HG02623 (cell line): ENCODE measurements around the gene SLC35E2B.
"Not testable (repeated sequence)": the region's sequence is repeated elsewhere in the genome, so short reads cannot be mapped to it uniquely, and the experiment has no call there.

Source experiments
- ATAC-seq: cut with Tn5 transposase; IDR thresholded peaks from one replicate; pipeline ENCODE4 v1.9.1; 2021; ENCODE audit warnings: moderate library complexity; ENCODE audit not compliant: unreplicated experiment

Gene SLC35E2B

GRCh38 chr1:1704284-1704957, 11.8 kb upstream of the SLC35E2B start:
- not testable (repeated sequence) for ATAC-seq

- no peak for ATAC-seq
Measured at GRCh38 chr1:1703796-1704195, 11.2 kb upstream of the SLC35E2B start.

GRCh38 chr1:1702506-1702905, 9.9 kb upstream of the SLC35E2B start:
- ATAC-seq = not testable (repeated sequence)

GRCh38 chr1:1700557-1700956, 8.0 kb upstream of the SLC35E2B start:
- ATAC-seq = not testable (repeated sequence)

- ATAC-seq = not testable (repeated sequence)
Measured at GRCh38 chr1:1700067-1700466, 7.5 kb upstream of the SLC35E2B start.

GRCh38 chr1:1699061-1699460, 6.5 kb upstream of the SLC35E2B start:
- ATAC-seq = not testable (repeated sequence)

- ATAC-seq = not testable (repeated sequence)
Measured at GRCh38 chr1:1697358-1698183, 5.0 kb upstream of the SLC35E2B start.

GRCh38 chr1:1696431-1697357, 4.1 kb upstream of the SLC35E2B start:
- ATAC-seq = not testable (repeated sequence)

GRCh38 chr1:1692324-1692713, 276 bp downstream of the SLC35E2B start:
- peak; percentile 29 for ATAC-seq

- ATAC-seq = not testable (repeated sequence)
Measured at GRCh38 chr1:1691443-1691842, 1.2 kb downstream of the SLC35E2B start.

- ATAC-seq = not testable (repeated sequence)
Measured at GRCh38 chr1:1689526-1689925, 3.1 kb downstream of the SLC35E2B start.

GRCh38 chr1:1687846-1688245, 4.7 kb downstream of the SLC35E2B start:
- ATAC-seq = no peak

GRCh38 chr1:1684031-1684681, 8.4 kb downstream of the SLC35E2B start:
- ATAC-seq = no peak

- no peak for ATAC-seq
Measured at GRCh38 chr1:1683104-1683905, 9.3 kb downstream of the SLC35E2B start.

GRCh38 chr1:1680912-1681273, 11.7 kb downstream of the SLC35E2B start:
- ATAC-seq = no peak

GRCh38 chr1:1680031-1680911, 12.3 kb downstream of the SLC35E2B start:
- no peak for ATAC-seq

GRCh38 chr1:1678581-1679380, 13.8 kb downstream of the SLC35E2B start:
- ATAC-seq = peak; percentile 15
